ENCODE data around the gene CRTAP.
"Not testable (repeated sequence)": the region's sequence is repeated elsewhere in the genome, so short reads cannot be mapped to it uniquely, and the experiment has no call there.

Gene CRTAP

DNA sequence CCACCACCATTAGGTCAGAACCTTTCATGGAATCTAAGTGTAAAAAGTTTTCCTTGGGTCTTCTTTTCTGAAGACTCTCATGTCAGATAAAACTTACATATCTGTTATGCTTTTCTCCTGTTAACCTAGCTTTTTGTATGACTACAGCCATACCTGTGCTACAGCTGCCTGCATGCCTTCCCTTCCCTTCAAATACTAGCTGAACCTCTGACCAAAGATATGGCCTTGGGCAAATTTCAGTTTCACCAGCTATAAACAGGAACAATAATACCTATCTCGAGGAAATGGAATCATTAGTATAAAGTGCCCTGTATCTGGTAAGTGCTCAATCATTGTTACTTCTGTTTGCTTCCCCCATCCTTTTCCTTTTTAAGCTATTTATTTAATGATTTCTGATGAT, 41.9 kb upstream of the CRTAP start:
- DNase-seq (ENCODE audit: low spot score) (no peak), ATAC-seq (ENCODE audit: low read depth) (no peak)
- Histone ChIP-seq H3K4me3 (ENCODE audit: severe bottlenecking) (no peak overlapping the region), H3K4me1 (ENCODE audit: insufficient read depth, poor library complexity, severe bottlenecking) (no peaks in the 10 kb centered on the region), H3K27ac (ENCODE audit: poor library complexity, severe bottlenecking) (no peak overlapping the region), H3K36me3 (ENCODE audit: low read depth) (peaks cover 43% of the 10 kb centered on the region), H3K9me3 (ENCODE audit: severe bottlenecking) (no peaks in the 10 kb centered on the region), H3K27me3 (ENCODE audit: insufficient read depth, poor library complexity, severe bottlenecking) (no peaks in the 10 kb centered on the region)
- TF ChIP-seq, protein P1, sequence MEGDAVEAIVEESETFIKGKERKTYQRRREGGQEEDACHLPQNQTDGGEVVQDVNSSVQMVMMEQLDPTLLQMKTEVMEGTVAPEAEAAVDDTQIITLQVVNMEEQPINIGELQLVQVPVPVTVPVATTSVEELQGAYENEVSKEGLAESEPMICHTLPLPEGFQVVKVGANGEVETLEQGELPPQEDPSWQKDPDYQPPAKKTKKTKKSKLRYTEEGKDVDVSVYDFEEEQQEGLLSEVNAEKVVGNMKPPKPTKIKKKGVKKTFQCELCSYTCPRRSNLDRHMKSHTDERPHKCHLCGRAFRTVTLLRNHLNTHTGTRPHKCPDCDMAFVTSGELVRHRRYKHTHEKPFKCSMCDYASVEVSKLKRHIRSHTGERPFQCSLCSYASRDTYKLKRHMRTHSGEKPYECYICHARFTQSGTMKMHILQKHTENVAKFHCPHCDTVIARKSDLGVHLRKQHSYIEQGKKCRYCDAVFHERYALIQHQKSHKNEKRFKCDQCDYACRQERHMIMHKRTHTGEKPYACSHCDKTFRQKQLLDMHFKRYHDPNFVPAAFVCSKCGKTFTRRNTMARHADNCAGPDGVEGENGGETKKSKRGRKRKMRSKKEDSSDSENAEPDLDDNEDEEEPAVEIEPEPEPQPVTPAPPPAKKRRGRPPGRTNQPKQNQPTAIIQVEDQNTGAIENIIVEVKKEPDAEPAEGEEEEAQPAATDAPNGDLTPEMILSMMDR (IDR thresholded peaks at IDR 0.05; ENCODE audit: poor library complexity, severe bottlenecking), result no peak

DNA sequence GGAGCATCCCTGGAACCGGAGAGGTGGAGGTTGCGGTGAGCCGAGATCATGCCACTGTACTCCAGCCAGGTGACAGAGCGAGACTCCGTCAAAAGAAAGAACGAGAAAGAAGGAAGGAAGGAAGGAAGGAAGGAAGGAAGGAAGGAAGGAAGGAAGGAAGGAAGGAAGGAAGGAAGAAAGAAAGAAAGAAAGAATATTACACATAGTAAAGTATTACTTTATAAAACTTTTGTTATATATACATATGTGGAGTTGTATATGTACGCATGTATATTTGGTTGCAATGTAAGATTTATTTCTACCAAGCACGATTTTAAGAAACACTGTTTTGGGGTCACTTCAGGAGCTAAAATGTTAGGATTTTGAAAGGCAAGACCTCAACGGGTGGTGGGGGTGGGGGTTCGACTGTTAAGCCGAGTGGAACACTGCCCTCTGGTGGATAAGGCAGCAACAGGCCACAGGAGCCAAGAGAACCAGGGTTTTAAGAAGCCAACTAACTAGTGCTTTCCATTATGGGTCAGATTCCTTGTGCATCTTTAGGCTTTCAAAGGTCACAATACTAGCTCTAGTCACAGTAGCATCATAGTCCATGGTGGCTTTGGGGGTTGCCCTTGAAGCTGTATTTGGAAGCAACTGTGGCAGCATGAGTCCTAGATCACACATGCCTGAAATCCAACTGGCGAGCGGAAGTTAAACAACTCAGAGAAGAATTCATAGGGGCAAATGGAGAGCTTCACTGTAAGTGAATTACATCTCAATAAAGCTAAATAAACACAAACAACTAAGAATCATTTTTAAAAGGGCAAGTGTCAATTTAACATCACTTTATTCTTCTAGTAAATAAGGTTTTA, 39.4 kb upstream of the CRTAP start:
- Histone ChIP-seq H3K9me3 (ENCODE audit: severe bottlenecking) (no peaks in the 10 kb centered on the region), H3K27ac (ENCODE audit: poor library complexity, severe bottlenecking) (no peak overlapping the region), H3K36me3 (ENCODE audit: low read depth) (peaks cover 21% of the 10 kb centered on the region), H3K4me1 (ENCODE audit: insufficient read depth, poor library complexity, severe bottlenecking) (no peaks in the 10 kb centered on the region), H3K27me3 (ENCODE audit: insufficient read depth, poor library complexity, severe bottlenecking) (no peaks in the 10 kb centered on the region), H3K4me3 (ENCODE audit: severe bottlenecking) (no peak overlapping the region)
- DNase-seq (ENCODE audit: low spot score) (no peak), ATAC-seq (ENCODE audit: low read depth) (peak; percentile 74; the same call in 2 of the 3 replicates)
- TF ChIP-seq, protein P1 (IDR thresholded peaks at IDR 0.05; ENCODE audit: poor library complexity, severe bottlenecking), result peak; percentile 87

DNA sequence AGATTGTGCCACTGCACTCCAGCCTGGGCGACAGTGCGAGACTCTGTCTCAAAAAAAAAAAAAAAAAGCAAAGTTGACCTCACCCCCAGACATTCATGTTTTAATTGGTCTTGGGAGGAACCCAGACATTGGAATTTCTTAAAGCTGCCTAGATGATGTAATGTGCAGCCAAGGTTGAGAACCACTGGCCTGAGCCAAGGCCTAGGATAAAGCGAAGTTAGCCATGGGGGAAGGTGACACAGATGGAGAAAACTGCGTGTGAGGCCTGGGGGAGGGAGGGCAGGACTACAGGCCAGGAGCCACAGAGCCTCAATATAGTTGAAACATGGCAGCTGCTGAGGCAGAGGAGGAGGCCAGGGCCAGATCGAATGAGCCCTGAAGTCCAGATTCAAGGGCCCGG, 37.8 kb upstream of the CRTAP start:
- H3K27ac ChIP-seq (ENCODE audit: poor library complexity, severe bottlenecking), result no peak overlapping the region
- H3K4me1 ChIP-seq (ENCODE audit: insufficient read depth, poor library complexity, severe bottlenecking), result no peaks in the 10 kb centered on the region
- DNase-seq (ENCODE audit: low spot score), result no peak
- H3K4me3 ChIP-seq (ENCODE audit: severe bottlenecking), result no peak overlapping the region
- no peak for ATAC-seq (ENCODE audit: low read depth)
- TF ChIP-seq, protein P1 (IDR thresholded peaks at IDR 0.05; ENCODE audit: poor library complexity, severe bottlenecking), result no peak
- no peaks in the 10 kb centered on the region for H3K9me3 ChIP-seq (ENCODE audit: severe bottlenecking)
- H3K36me3 ChIP-seq (ENCODE audit: low read depth), result peaks cover 10% of the 10 kb centered on the region
- H3K27me3 ChIP-seq (ENCODE audit: insufficient read depth, poor library complexity, severe bottlenecking), result no peaks in the 10 kb centered on the region

DNA sequence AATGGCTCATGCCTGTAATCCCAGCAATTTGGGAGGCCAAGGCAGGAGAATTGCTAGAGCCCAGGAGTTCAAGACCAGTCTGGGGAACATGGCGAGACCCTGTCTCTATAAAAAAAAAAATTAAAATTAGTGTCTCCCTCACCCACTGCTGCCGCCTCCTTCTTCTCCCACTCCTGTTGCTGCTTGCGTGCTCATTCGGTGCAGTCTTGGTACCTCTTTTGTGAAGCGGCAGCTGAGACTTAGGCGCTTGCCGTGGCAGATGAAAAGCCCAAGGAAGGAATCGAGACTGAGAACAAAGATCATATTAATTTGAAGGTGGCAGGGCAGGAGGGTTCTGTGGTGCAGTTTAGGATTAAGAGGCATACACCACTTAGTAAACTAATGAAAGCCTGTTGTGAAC, 36.9 kb upstream of the CRTAP start:
- no peak overlapping the region for H3K27ac ChIP-seq (ENCODE audit: poor library complexity, severe bottlenecking)
- H3K4me1 ChIP-seq (ENCODE audit: insufficient read depth, poor library complexity, severe bottlenecking), result no peaks in the 10 kb centered on the region
- no peaks in the 10 kb centered on the region for H3K27me3 ChIP-seq (ENCODE audit: insufficient read depth, poor library complexity, severe bottlenecking)
- H3K36me3 ChIP-seq (ENCODE audit: low read depth), result peaks cover 9% of the 10 kb centered on the region
- H3K9me3 ChIP-seq (ENCODE audit: severe bottlenecking), result no peaks in the 10 kb centered on the region
- DNase-seq (ENCODE audit: low spot score) (no peak), ATAC-seq (ENCODE audit: low read depth) (no peak)
- TF ChIP-seq, protein P1 (IDR thresholded peaks at IDR 0.05; ENCODE audit: poor library complexity, severe bottlenecking), result no peak
- no peak overlapping the region for H3K4me3 ChIP-seq (ENCODE audit: severe bottlenecking)

DNA sequence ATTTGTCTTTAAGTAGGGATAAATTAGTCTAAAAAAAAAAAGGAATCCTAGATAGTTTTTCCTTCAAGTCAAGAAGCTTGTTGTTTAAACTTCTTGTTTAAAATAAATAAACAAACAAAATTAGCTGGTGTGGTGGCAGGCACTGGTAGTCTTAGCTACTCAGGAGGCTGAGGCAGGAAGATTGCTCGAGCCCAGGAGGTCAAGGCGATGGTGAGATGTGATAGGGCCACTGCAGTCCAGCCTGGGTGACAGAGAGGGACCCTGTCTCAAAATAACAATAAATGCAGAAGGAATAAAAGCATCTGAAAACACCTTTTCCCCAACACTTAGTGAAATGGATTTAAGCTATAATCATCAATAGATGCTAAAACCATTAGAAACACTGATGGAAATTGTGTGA, 35.8 kb upstream of the CRTAP start:
- ATAC-seq (ENCODE audit: low read depth), result no peak
- DNase-seq (ENCODE audit: low spot score), result no peak
- Histone ChIP-seq H3K36me3 (ENCODE audit: low read depth) (no peaks in the 10 kb centered on the region; the same call in 1 of the 2 replicates), H3K27me3 (ENCODE audit: insufficient read depth, poor library complexity, severe bottlenecking) (no peaks in the 10 kb centered on the region), H3K4me3 (ENCODE audit: severe bottlenecking) (no peak overlapping the region), H3K4me1 (ENCODE audit: insufficient read depth, poor library complexity, severe bottlenecking) (no peaks in the 10 kb centered on the region), H3K9me3 (ENCODE audit: severe bottlenecking) (no peaks in the 10 kb centered on the region), H3K27ac (ENCODE audit: poor library complexity, severe bottlenecking) (no peak overlapping the region)
- TF ChIP-seq, protein P1 (IDR thresholded peaks at IDR 0.05; ENCODE audit: poor library complexity, severe bottlenecking), result no peak

DNA sequence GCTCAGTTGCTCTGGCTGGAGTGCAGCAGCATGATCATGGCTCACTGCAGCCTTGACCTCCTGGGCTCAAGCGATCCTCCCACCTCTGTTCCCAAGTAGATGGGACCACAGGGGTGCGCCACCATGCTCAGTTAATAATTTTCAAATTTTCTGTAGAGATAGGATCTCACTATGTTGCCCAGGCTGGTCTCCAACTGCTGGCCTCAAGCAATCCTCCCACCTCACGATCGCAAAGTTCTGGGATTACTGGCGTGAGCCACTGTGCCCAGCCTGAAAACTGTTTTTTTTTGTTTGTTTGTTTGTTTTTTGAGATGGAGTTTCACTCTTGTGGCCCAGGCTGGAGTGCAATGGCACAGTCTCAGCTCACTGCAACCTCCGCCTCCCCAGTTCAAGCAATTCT, 34.0 kb upstream of the CRTAP start:
- H3K27me3 ChIP-seq (ENCODE audit: insufficient read depth, poor library complexity, severe bottlenecking); H3K27ac ChIP-seq (ENCODE audit: poor library complexity, severe bottlenecking); H3K36me3 ChIP-seq (ENCODE audit: low read depth); H3K4me1 ChIP-seq (ENCODE audit: insufficient read depth, poor library complexity, severe bottlenecking); H3K9me3 ChIP-seq (ENCODE audit: severe bottlenecking); H3K4me3 ChIP-seq (ENCODE audit: severe bottlenecking); DNase-seq (ENCODE audit: low spot score); ATAC-seq (ENCODE audit: low read depth): not testable (repeated sequence)
